T-helper 2 cell (primary cell): ENCODE data around the gene PCSK9.
"Not testable (repeated sequence)": the region's sequence is repeated elsewhere in the genome, so short reads cannot be mapped to it uniquely, and the experiment has no call there.

Experiments
- DNase-seq, 5 experiments: peaks; one replicate each; pipeline versions ENCODE4 v3.0.0 to v3.0.0-alpha.2; 2012 to 2022

The PCSK9 gene

GRCh38 chr1:55010194-55010886 is 29.0 kb upstream of the PCSK9 start:
- no peak for DNase-seq

GRCh38 chr1:55010887-55011217 is 28.5 kb upstream of the PCSK9 start:
- peak in 1 of 5 experiments; percentile 29 for DNase-seq

DNA sequence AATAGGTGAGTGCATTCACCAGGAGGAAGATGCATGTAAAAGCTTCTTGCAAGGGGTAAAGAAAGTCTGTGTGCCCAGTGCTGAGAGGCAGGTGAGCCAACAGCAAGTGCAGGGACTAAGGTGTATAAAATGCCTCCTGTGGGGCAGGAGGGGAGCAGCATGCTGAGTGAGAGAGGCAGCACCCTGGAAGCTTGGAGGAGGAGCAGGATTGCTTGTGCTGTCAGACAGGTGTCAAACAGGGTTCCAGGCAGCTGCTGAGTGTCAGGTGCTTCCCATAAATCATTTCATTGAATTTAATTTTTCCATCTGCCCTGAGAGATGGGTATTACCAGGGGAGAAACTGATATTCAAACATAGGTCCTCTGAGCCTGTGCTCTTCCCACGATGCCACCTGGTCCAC is 26.7 kb upstream of the PCSK9 start:
- no peak for DNase-seq

GRCh38 chr1:55015123-55015522 is 24.2 kb upstream of the PCSK9 start:
- no peak for DNase-seq

- no peak for DNase-seq
These were observed 23.4 kb upstream of the PCSK9 start for GRCh38 chr1:55015731-55016620.

GRCh38 chr1:55018395-55018794 is 21.0 kb upstream of the PCSK9 start:
- no peak for DNase-seq

DNA sequence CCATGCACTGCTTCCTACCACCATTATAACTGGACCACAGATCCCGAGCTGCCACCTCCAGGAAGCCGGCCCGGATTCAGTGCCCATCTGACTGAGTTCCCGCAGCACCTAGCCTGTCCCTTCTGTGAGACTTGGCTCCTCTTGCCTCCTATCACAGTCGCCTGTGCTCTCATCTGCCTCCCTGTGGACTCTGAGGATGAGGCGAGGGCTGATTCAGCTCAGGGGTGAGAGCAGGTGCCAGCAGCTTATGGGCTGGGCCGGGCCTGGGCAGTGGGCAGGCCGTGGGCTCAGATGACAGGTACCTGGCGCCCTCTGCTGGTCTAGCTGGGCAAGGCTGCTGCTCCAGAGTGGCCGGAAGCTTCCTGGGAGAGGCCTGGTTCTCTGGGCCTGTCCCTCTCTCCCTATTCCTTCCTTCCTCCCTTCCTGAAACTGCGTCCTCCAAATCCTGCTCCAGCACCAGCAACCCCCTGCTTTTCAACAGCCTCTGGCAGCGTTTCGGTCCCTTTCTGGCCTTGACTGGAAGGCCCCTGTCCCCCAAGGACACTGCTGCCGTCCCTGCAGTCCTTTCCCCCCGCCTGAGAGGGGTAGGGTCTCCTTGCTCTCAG is 17.3 kb upstream of the PCSK9 start:
- DNase-seq: peak; percentile 10 to 64 (median 41)

GRCh38 chr1:55024163-55024562 is 15.2 kb upstream of the PCSK9 start:
- DNase-seq: not testable (repeated sequence)

DNA sequence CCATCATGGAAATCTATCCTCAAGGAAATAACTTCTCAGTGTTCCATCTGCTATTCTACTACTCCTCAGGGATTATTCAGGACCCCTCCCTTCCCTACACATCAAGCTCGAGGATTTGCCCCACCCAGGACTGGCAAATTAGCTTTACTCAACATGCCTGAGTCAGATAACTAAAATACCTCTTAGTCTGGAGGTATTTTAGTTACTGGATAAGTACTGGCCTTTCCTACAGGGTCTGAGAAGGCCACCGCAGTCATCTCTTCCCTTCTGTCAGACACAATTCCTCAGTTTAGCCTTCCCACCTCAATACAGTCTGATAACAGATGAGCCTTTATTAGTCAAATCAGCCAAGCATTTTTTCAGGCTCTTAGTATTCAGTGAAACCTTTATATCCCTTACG is 12.7 kb upstream of the PCSK9 start:
- not testable (repeated sequence) for DNase-seq

GRCh38 chr1:55031098-55031497 is 8.2 kb upstream of the PCSK9 start:
- DNase-seq: not testable (repeated sequence)

DNA sequence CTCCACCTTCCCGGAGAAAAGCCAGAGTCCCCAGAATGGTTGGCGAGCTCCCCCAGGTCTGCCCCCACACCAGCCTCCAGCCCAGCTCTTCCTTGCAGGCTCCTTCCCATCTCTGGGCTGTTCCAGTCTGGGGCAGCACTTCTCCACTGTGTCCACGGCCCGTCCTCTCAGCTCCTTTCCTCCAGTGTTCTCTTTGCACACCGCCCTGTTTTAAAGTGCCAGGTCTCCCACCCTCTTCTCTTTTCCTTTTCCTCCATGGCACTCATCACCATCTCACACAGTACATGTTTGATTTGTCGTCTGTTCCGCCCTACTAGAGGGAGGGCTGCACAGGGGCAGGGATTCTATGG is 6.1 kb upstream of the PCSK9 start:
- DNase-seq: no peak

DNA sequence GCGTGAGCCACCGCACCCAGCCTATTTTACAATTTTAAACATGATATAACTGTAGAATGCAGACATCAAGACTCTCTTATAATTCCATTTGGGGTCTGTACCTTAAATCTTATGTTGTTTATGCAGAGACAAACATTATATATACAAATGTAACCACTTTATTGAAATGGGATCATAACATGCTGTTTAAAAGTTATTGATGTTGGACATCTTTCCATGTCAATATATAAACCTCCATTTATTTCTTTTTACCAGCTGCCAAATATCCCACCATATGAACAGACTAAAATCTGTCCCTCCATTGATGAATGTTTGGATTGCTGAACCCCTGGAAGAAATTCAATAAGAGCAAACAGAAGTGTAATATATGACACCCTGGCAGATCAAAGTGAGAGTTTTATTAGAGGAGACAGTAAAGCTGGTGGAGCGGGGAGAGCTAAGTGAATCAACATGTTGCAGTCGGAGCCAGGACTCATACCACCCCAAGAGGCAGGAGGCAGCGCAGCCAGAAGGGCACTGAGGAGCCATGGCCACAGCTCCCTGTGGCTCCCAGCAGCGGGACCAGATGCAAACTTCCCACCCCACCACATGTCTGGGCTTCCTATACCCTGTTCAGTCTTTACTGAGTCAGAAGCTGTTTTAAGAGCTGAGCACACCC is 4.7 kb upstream of the PCSK9 start:
- no peak for DNase-seq

- DNase-seq: no peak
These were observed 3.4 kb upstream of the PCSK9 start for GRCh38 chr1:55035904-55036303.

DNA sequence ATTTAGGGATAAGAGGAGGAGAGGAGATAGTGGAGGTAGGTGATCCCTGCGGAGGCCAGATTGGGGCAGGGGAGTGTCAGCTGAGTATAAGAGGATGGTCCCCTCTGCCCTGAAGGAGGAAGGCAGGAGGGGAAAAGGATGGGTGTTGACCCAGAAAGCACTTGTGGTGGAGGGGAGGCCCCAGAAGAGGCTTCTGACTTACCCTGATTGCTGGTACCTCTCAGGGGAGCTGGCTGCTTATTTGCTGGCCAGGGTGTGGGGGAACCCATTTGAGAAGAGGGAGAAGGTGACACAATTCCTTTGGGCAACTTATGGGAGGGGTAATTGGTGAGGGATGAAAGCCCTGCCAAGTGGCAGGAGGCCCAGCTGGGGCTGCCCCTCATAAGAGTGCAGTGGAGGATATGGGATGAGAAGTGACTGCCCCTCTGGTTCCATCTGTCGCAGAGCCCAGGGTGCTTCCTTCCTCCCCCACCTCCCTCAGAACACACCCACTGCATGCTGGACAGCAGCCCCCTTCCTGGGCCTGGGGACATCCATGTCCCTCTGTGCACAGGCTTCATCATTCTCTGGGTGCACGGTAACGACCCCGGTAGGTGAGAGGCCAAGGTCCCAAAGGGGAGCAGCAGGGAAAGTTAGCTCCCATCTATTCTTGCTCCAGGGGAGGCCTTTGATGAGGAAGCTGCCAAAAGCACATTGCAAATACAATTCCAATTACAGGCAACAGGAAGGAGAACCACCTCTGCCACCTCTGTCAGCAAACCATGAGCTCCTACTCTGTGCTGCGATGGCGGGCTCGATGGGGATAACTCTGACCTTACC is 1.4 kb upstream of the PCSK9 start:
- DNase-seq: no peak

DNA sequence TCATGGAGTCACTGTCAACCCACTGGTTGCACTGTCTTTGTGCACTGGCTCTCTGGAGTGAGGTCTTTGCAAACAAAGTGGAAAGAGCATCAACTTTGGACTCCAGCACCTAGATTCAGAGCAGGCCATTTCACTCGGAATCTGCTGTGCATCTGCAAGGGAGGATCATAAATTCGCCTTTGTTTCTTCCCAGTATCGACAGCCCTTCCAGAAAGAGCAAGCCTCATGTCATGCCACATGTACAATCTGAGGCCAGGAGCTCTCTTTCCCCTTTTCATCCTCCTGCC is 853 bp upstream of the PCSK9 start:
- DNase-seq: no peak

GRCh38 chr1:55038974-55039341 is 390 bp upstream of the PCSK9 start:
- DNase-seq: no peak

DNA sequence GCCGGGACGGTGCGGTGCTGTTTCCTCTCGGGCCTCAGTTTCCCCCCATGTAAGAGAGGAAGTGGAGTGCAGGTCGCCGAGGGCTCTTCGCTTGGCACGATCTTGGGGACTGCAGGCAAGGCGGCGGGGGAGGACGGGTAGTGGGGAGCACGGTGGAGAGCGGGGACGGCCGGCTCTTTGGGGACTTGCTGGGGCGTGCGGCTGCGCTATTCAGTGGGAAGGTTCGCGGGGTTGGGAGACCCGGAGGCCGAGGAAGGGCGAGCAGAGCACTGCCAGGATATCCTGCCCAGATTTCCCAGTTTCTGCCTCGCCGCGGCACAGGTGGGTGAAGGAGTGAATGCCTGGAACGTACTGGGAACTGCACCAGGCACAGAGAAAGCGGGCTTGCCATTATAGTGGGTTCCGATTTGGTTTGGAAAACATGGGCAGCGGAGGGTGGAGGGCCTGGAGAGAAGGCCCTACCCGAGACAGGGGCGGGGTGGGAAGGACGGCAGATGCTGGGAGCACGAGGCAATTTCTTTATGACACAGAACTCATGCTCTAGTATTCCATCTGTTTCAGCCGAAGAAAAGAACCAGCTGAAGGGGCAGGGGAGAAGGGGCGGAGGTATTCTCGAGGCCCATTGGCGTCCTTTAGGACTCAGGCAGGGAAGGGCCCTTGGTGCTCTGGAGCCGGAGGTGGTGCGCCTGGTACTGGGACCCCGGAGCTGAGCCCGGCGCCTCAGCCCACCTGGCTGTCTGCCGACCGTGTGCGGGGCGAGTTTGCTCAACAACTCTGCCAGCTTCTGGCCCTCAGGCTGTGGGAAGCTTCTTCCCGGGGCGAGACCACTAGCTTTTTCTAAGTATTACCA is 960 bp downstream of the PCSK9 start:
- no peak for DNase-seq

DNA sequence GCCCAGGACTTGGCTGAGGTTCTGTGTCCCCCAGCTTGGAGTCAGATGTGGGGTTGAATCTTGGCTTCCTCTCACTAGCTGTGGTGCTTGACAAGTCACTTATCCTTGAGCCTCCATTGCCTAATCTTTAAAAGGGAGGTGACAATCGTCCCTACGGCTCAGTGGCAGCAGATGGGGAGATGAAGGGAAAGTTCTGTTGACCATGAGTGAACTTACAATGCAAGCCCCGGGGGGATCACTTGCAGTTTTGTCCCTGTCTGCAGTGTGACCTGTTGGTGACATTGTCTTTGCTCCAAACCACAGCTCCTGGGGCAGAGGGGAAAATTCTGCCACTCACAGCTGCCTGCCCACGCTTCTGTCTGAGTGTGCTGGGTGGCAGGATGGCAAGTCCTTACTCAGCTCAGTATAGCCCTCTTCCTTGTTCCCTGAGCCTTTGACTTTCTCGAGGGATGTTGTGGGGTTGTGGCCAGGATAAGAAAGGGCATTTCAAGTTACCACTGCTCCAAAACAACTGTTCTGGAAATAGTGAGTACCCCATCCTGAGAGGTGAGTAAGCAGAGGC is 1.7 kb downstream of the PCSK9 start:
- no peak for DNase-seq

DNA sequence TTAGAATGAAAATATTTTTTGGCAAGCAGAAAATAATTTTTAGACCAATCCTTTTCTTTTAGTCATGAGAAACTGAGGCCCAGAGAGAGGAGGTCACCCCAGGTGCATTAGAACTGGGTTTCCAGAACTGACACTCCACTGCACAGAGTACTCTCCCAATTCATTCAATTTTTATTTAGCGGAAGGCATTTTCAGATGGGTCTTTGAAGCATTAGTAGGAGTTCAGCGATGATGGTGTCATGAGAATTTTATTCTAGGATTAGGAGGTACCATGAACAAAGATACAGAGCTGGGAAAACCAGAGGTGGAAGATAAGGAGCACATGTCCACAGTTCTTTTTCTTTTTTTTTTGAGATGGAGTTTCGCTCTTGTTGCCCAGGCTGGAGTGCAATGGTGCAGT is 2.3 kb downstream of the PCSK9 start:
- no peak for DNase-seq

- DNase-seq: no peak
These were observed 3.7 kb downstream of the PCSK9 start for GRCh38 chr1:55043011-55043410.

DNA sequence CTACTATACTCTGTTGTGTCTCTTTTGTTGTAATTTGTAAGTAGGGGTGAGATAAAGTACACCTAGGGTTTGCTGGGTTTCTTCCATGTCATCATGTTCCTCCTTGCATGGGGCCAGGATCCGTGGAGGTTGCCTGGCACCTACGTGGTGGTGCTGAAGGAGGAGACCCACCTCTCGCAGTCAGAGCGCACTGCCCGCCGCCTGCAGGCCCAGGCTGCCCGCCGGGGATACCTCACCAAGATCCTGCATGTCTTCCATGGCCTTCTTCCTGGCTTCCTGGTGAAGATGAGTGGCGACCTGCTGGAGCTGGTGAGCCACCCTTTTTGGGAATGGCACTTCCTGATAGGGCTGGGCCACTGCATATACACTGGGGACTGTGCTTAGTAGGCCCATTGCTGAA is 4.4 kb downstream of the PCSK9 start:
- no peak for DNase-seq
